Glutamatergic neuron (in vitro differentiated cells): ENCODE results near the gene KHDRBS1. TPM values are rescaled to one million over a fixed set of nuclear protein-coding genes. Genes with fewer than 3 reads are reported as not detected.

Experiments
- DNase-seq: peaks from one replicate; pipeline ENCODE4 v3.0.0; 2022
- H3K27ac Mint-ChIP-seq: one replicate; pipeline ENCODE4 v1.8.0; 2020; ENCODE audit warnings: mild to moderate bottlenecking, mixed read lengths, inconsistent platforms; ENCODE audit not compliant: unreplicated experiment
- H3K27me3 Mint-ChIP-seq: one replicate; pipeline ENCODE4 v1.8.0; 2020; ENCODE audit warnings: mild to moderate bottlenecking, moderate library complexity, mixed read lengths, inconsistent platforms; ENCODE audit not compliant: unreplicated experiment
- H3K36me3 Mint-ChIP-seq: one replicate; pipeline ENCODE4 v1.8.0; 2020; ENCODE audit warnings: mild to moderate bottlenecking, mixed read lengths, inconsistent platforms; ENCODE audit not compliant: unreplicated experiment
- H3K4me1 Mint-ChIP-seq: one replicate; pipeline ENCODE4 v1.8.0; 2020; ENCODE audit warnings: mild to moderate bottlenecking, low read depth, mixed read lengths, inconsistent platforms; ENCODE audit not compliant: unreplicated experiment
- H3K4me3 Mint-ChIP-seq: one replicate; pipeline ENCODE4 v1.8.0; 2020; ENCODE audit warnings: mild to moderate bottlenecking, mixed read lengths, inconsistent platforms; ENCODE audit not compliant: unreplicated experiment
- H3K9me3 Mint-ChIP-seq: one replicate; pipeline ENCODE4 v1.8.0; 2020; ENCODE audit warnings: mild to moderate bottlenecking, moderate library complexity, mixed read lengths, inconsistent platforms; ENCODE audit not compliant: unreplicated experiment
- total RNA-seq: library from RNA; stranded (reverse); fragmentation: NEBNext Ultra II Directional; extraction: Animal tissue kit (Norgen Biotek cat#: 25700); gene quantifications from one replicate; pipeline ENCODE4 v1.2.1, GENCODE V29; 2021; ENCODE audit not compliant: unreplicated experiment
- TF ChIP-seq, protein P1 (sequence below): fragments of 200-600 bp; sonication (generic); IDR thresholded peaks from one replicate; pipeline ENCODE4 v1.5.0; 2021; ENCODE audit not compliant: partially characterized antibody, unreplicated experiment

KHDRBS1 gene
- total RNA-seq, 1 donor from 2014 or later = 266 TPM

DNA sequence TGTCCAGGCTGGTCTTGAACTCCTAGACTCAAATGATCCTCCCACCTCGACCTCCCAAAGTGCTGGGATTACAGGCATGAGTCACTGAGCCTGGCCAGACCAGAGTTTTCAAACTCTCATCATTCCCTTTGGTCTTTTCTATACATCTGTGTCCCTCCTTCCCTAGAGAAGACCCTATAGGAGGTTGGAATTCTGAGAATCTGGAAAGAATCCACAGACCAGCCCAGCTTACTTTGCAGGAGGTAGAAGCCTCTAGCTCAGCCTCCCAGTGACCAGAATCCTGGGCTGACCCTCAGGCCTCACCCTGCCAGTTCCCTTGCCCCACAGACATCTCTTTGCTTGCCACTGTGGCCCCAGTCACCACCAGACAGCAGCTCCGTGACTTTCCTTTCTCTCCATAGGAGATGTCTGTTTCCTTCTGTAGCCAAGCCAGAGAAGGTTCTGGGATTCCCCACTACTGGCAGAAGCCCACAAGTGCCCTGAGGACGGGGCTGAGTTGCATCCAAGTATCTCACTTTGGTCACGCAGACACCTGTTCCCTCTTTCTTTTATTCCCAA is 34.7 kb upstream of the KHDRBS1 start:
- DNase-seq = no peak
- no peak overlapping the region for H3K27ac Mint-ChIP-seq
- no peaks in the 10 kb centered on the region for H3K36me3 Mint-ChIP-seq
- no peak overlapping the region for H3K4me3 Mint-ChIP-seq
- peaks cover 13% of the 10 kb centered on the region for H3K4me1 Mint-ChIP-seq
- peaks cover 3% of the 10 kb centered on the region for H3K9me3 Mint-ChIP-seq
- TF ChIP-seq, protein P1, sequence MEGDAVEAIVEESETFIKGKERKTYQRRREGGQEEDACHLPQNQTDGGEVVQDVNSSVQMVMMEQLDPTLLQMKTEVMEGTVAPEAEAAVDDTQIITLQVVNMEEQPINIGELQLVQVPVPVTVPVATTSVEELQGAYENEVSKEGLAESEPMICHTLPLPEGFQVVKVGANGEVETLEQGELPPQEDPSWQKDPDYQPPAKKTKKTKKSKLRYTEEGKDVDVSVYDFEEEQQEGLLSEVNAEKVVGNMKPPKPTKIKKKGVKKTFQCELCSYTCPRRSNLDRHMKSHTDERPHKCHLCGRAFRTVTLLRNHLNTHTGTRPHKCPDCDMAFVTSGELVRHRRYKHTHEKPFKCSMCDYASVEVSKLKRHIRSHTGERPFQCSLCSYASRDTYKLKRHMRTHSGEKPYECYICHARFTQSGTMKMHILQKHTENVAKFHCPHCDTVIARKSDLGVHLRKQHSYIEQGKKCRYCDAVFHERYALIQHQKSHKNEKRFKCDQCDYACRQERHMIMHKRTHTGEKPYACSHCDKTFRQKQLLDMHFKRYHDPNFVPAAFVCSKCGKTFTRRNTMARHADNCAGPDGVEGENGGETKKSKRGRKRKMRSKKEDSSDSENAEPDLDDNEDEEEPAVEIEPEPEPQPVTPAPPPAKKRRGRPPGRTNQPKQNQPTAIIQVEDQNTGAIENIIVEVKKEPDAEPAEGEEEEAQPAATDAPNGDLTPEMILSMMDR = no peak
- H3K27me3 Mint-ChIP-seq = no peaks in the 10 kb centered on the region

DNA sequence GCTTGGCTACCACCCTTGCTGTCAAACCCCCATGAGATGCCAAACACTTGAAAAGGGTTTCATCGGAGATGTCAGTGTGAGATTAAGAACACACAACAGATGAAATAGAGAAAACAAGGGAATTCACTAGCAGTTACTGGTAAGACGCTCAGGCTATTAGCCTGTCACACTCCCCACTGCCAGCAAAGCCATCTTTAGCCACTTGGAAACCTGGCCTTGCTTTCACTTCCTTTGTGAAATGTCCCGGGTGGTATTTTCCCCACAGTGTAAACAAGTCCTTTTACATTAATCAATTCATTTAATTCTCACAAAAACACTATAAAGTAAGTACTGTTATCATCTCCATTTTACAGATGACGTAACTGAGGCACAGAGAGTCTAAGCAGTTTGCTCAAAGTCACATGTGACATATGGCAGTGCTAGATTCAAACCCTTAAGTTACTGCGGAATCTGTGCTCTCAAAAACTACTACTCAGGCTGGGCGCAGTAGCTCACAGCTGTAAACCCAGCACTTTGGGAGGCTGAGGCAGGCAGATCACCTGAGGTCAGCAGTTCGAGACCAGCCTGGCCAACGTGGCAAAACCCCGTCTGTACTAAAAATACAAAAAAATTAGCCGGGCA is 32.7 kb upstream of the KHDRBS1 start:
- peaks cover 3% of the 10 kb centered on the region for H3K9me3 Mint-ChIP-seq
- H3K4me3 Mint-ChIP-seq = no peak overlapping the region
- DNase-seq = no peak
- H3K36me3 Mint-ChIP-seq = no peaks in the 10 kb centered on the region
- TF ChIP-seq, protein P1 = no peak
- H3K4me1 Mint-ChIP-seq = peaks cover 16% of the 10 kb centered on the region
- H3K27me3 Mint-ChIP-seq = no peaks in the 10 kb centered on the region
- no peak overlapping the region for H3K27ac Mint-ChIP-seq

DNA sequence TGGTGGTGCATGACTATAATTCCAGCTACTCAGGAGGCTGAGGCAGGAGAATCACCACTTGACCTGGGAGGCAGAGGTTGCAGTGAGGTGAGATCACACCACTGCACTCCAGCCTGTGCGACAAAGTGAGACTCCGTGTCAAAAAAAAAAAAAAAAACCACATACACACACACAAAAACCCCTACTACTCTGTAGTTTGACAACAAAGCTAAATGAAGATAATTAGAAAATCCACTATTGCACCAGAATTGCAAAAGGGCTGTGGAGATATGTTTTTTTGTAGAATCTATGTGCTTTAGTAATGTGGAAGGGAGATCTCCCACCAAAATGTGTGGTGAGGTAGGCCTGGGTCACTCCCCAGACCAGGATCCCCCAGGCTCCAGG is 32.2 kb upstream of the KHDRBS1 start:
- Mint-ChIP-seq H3K4me1 (peaks cover 16% of the 10 kb centered on the region), H3K36me3 (no peaks in the 10 kb centered on the region), H3K27ac (no peak overlapping the region), H3K4me3 (no peak overlapping the region), H3K27me3 (no peaks in the 10 kb centered on the region), H3K9me3 (peaks cover 3% of the 10 kb centered on the region)
- TF ChIP-seq, protein P1 = no peak
- DNase-seq = no peak

DNA sequence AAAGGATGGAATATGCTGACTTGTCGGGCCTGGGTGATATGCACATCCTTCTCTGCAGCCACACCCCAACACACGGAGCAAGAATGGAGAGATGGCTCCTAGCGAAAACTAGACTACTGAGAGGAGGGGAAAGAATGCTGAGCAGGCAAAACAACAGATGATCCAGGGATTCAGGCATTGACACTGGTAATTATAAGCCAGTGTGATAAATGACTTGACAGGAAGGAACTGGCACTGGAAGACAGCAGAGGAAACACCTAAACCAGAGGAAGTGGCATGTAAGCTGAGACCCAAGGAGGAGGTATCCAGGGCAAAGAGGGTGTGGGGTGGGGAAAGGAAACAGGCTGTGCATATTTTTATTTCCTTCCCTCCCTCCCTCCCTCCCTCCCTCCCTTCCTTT is 31.7 kb upstream of the KHDRBS1 start:
- H3K36me3 Mint-ChIP-seq = no peaks in the 10 kb centered on the region
- H3K4me3 Mint-ChIP-seq = no peak overlapping the region
- TF ChIP-seq, protein P1 = no peak
- no peak for DNase-seq
- peaks cover 21% of the 10 kb centered on the region for H3K4me1 Mint-ChIP-seq
- H3K27me3 Mint-ChIP-seq = no peaks in the 10 kb centered on the region
- peaks cover 8% of the 10 kb centered on the region for H3K9me3 Mint-ChIP-seq
- no peak overlapping the region for H3K27ac Mint-ChIP-seq
